Activated CD4-positive, alpha-beta memory T cell treated with anti-CD3 and anti-CD28 coated beads for 36 hours (primary cell): ENCODE data around the gene BMPR2. TPM values are rescaled to one million over a fixed set of nuclear protein-coding genes. Genes with fewer than 3 reads are reported as not detected.
A peak's percentile ranks its signal among the peaks of the same experiment; 100 is the strongest.
"Not testable (repeated sequence)": the region's sequence is repeated elsewhere in the genome, so short reads cannot be mapped to it uniquely, and the experiment has no call there.

Source experiments
- CTCF ChIA-PET: fragments of 350-600 bp; sonication (Branson Sonifier 250); formaldehyde crosslinking; loops from one replicate; lab custom pipeline; 2021; ENCODE audit warnings: antibody characterized with exemption, inconsistent platforms; lab: Charles Lee
- POLR2A ChIA-PET: fragments of 350-600 bp; sonication (Branson Sonifier 250); formaldehyde crosslinking; loops from one replicate; lab custom pipeline; 2021; ENCODE audit warnings: antibody characterized with exemption; lab: Charles Lee
- DNase-seq: peaks from one replicate; pipeline ENCODE4 v3.0.0-alpha.2; 2020
- H3K27ac Mint-ChIP-seq: one replicate; pipeline ENCODE4 v1.8.0; 2021; ENCODE audit warnings: mixed read lengths
- H3K27me3 Mint-ChIP-seq: one replicate; pipeline ENCODE4 v1.8.0; 2021; ENCODE audit warnings: mixed read lengths
- H3K36me3 Mint-ChIP-seq: one replicate; pipeline ENCODE4 v1.8.0; 2021; ENCODE audit warnings: mixed read lengths
- H3K4me1 Mint-ChIP-seq: one replicate; pipeline ENCODE4 v1.8.0; 2021; ENCODE audit warnings: low read depth, mixed read lengths
- H3K4me3 Mint-ChIP-seq: one replicate; pipeline ENCODE4 v1.8.0; 2021; ENCODE audit warnings: mild to moderate bottlenecking, mixed read lengths
- H3K9me3 Mint-ChIP-seq: one replicate; pipeline ENCODE4 v1.8.0; 2021; ENCODE audit warnings: mixed read lengths
- intact Hi-C: fragments of 100-400 bp; cut with micrococcal nuclease; formaldehyde crosslinking; loops from one replicate; pipeline ENCODE4 v1.15.1; 2023
- total RNA-seq, 2 experiments: library from RNA; stranded (reverse); gene quantifications; one replicate each; pipeline ENCODE4 v1.2.3, GENCODE V29; 2021

The BMPR2 gene
- total RNA-seq, 2 experiments from 2014 or later = 8.2 to 8.7 TPM

DNA sequence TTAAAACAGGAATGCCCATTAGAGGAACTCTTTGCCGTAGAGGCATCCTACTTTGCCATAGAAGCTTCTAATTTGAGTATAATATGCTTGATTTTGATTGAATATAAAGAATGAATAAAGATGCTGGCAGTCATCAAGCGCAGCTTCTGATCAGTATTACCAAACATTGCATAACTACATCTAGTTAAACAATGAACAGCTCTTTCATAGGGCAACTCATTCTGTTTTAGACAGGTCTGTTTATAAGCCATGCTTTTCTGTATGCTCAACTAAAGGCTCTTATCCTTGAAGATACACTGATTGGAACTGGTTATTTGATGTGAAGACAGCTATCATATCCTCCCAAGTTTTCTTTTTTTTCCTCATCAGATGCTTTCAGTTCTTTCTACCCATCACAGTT, 136.0 kb downstream of the BMPR2 start:
- Mint-ChIP-seq H3K27me3 (no peaks in the 10 kb centered on the region), H3K36me3 (no peaks in the 10 kb centered on the region), H3K4me3 (no peak overlapping the region), H3K4me1 (peaks cover 4% of the 10 kb centered on the region), H3K9me3 (no peaks in the 10 kb centered on the region), H3K27ac (no peak overlapping the region)
- intact Hi-C loops = no loop called here
- DNase-seq = no peak
- POLR2A ChIA-PET = no interaction called here
- CTCF ChIA-PET = no interaction called here

DNA sequence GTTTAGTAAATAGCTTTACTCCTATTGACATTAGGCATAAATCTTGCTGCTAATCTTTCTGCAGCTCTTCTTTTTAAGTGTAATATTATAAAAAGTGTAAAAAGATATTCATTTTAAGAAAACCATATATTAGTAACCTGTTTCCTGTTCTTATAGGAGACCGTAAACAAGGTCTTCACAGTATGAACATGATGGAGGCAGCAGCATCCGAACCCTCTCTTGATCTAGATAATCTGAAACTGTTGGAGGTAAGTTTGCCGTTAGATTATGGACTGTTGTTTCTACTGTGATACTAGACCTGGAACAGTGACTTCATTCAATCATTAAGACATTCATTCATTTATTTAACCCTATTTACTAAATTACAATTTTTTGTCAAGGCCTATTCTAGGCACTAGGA, 138.6 kb downstream of the BMPR2 start:
- H3K4me3 Mint-ChIP-seq = no peak overlapping the region
- peaks cover under 1% of the 10 kb centered on the region for H3K36me3 Mint-ChIP-seq
- CTCF ChIA-PET = no interaction called here
- DNase-seq = peak; percentile 16
- H3K27ac Mint-ChIP-seq = no peak overlapping the region
- peaks cover 4% of the 10 kb centered on the region for H3K4me1 Mint-ChIP-seq
- H3K27me3 Mint-ChIP-seq = no peaks in the 10 kb centered on the region
- POLR2A ChIA-PET = no interaction called here
- intact Hi-C loops = no loop called here
- H3K9me3 Mint-ChIP-seq = no peaks in the 10 kb centered on the region

- ChIA-PET CTCF (no interaction called here), POLR2A (no interaction called here)
- no peak for DNase-seq
- Mint-ChIP-seq H3K27me3 (no peaks in the 10 kb centered on the region), H3K9me3 (no peaks in the 10 kb centered on the region), H3K27ac (no peak overlapping the region), H3K4me1 (peaks cover 4% of the 10 kb centered on the region), H3K36me3 (peaks cover 8% of the 10 kb centered on the region), H3K4me3 (no peak overlapping the region)
- intact Hi-C loops = no loop called here
These were observed 143.3 kb downstream of the BMPR2 start for GRCh38 chr2:202519453-202519852.

- POLR2A ChIA-PET = interaction anchor here (0.6 kb wide), 1 partner anchor 1298 kb away, joined by 3 read pairs; no protein-coding TSS in a partner anchor
These were observed 145.3 kb downstream of the BMPR2 start for GRCh38 chr2:202521470-202521869.

DNA sequence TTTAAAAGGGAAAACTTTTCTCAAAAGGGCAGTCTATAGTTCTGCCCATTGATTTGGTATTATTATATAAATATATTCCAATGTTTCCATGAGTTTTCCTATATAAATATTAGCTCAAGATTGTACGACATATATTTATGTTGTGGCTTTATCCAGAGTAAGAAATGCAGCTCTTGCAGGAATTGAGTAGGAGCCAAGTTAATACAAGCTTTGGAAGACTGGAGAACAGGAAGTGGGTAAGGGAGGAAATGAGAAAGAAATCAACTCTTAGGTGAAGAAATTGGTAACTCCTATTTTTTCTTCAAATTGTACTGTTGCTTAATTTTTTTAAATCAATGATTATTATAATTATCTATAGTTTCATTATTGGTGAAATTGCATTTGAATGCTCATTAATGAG, 153.3 kb downstream of the BMPR2 start:
- no peak overlapping the region for H3K27ac Mint-ChIP-seq
- DNase-seq = no peak
- no peak overlapping the region for H3K4me3 Mint-ChIP-seq
- no peaks in the 10 kb centered on the region for H3K9me3 Mint-ChIP-seq
- ChIA-PET CTCF (no interaction called here), POLR2A (no interaction called here)
- H3K36me3 Mint-ChIP-seq = peaks cover 2% of the 10 kb centered on the region
- peaks cover 11% of the 10 kb centered on the region for H3K4me1 Mint-ChIP-seq
- intact Hi-C loops = no loop called here
- no peaks in the 10 kb centered on the region for H3K27me3 Mint-ChIP-seq

More at GRCh38 chr2:202521470-202521869, 145.3 kb downstream of the BMPR2 start:
- intact Hi-C loops = no loop called here
- CTCF ChIA-PET = no interaction called here
- no peaks in the 10 kb centered on the region for H3K9me3 Mint-ChIP-seq
- H3K4me3 Mint-ChIP-seq = no peak overlapping the region
- H3K36me3 Mint-ChIP-seq = peaks cover 8% of the 10 kb centered on the region
- no peak for DNase-seq
- H3K4me1 Mint-ChIP-seq = no peaks in the 10 kb centered on the region
- H3K27ac Mint-ChIP-seq = no peak overlapping the region
- no peaks in the 10 kb centered on the region for H3K27me3 Mint-ChIP-seq

- Mint-ChIP-seq H3K4me1 (peaks cover 11% of the 10 kb centered on the region), H3K27me3 (no peaks in the 10 kb centered on the region), H3K4me3 (no peak overlapping the region), H3K27ac (no peak overlapping the region), H3K36me3 (peaks cover 2% of the 10 kb centered on the region), H3K9me3 (no peaks in the 10 kb centered on the region)
- DNase-seq = no peak
- intact Hi-C loops = no loop called here
- ChIA-PET POLR2A (interaction anchor here (0.6 kb wide), 2 partner anchors 554 to 1056 kb away, joined by 3 to 4 read pairs; no protein-coding TSS in a partner anchor), CTCF (no interaction called here)
These were observed 153.9 kb downstream of the BMPR2 start for GRCh38 chr2:202530038-202530437.

- H3K9me3 Mint-ChIP-seq, CTCF ChIA-PET, DNase-seq, H3K4me3 Mint-ChIP-seq, H3K27ac Mint-ChIP-seq, H3K4me1 Mint-ChIP-seq, H3K36me3 Mint-ChIP-seq, H3K27me3 Mint-ChIP-seq, POLR2A ChIA-PET, intact Hi-C loops: not testable (repeated sequence)
These were observed 159.2 kb downstream of the BMPR2 start for GRCh38 chr2:202535290-202535689.

GRCh38 chr2:202541137-202541536, 165.0 kb downstream of the BMPR2 start:
- CTCF ChIA-PET = no interaction called here

GRCh38 chr2:202542142-202542541, 166.0 kb downstream of the BMPR2 start:
- Mint-ChIP-seq H3K4me1 (peaks cover 2% of the 10 kb centered on the region), H3K36me3 (no peaks in the 10 kb centered on the region), H3K27ac (no peak overlapping the region), H3K9me3 (no peaks in the 10 kb centered on the region), H3K27me3 (no peaks in the 10 kb centered on the region), H3K4me3 (no peak overlapping the region)
- CTCF ChIA-PET = no interaction called here
- intact Hi-C loops = no loop called here
- POLR2A ChIA-PET = no interaction called here
- no peak for DNase-seq

More at GRCh38 chr2:202541137-202541536, 165.0 kb downstream of the BMPR2 start:
- H3K27ac Mint-ChIP-seq = no peak overlapping the region
- no peaks in the 10 kb centered on the region for H3K36me3 Mint-ChIP-seq
- H3K9me3 Mint-ChIP-seq = no peaks in the 10 kb centered on the region
- no peaks in the 10 kb centered on the region for H3K27me3 Mint-ChIP-seq
- no peak for DNase-seq
- no peak overlapping the region for H3K4me3 Mint-ChIP-seq
- POLR2A ChIA-PET = no interaction called here
- intact Hi-C loops = no loop called here
- H3K4me1 Mint-ChIP-seq = peaks cover 2% of the 10 kb centered on the region

GRCh38 chr2:202545523-202545922, 169.4 kb downstream of the BMPR2 start:
- Mint-ChIP-seq H3K9me3 (no peaks in the 10 kb centered on the region), H3K4me3 (no peak overlapping the region), H3K27me3 (no peaks in the 10 kb centered on the region), H3K36me3 (no peaks in the 10 kb centered on the region), H3K27ac (no peak overlapping the region), H3K4me1 (peaks cover 2% of the 10 kb centered on the region)
- ChIA-PET CTCF (no interaction called here), POLR2A (no interaction called here)
- intact Hi-C loops = no loop called here
- DNase-seq = no peak

GRCh38 chr2:202545931-202546330, 169.8 kb downstream of the BMPR2 start:
- Mint-ChIP-seq H3K4me3 (no peak overlapping the region), H3K27ac (no peak overlapping the region), H3K9me3 (no peaks in the 10 kb centered on the region), H3K27me3 (no peaks in the 10 kb centered on the region), H3K36me3 (no peaks in the 10 kb centered on the region), H3K4me1 (peaks cover 2% of the 10 kb centered on the region)
- POLR2A ChIA-PET = no interaction called here
- intact Hi-C loops = no loop called here
- DNase-seq = no peak
- CTCF ChIA-PET = no interaction called here

DNA sequence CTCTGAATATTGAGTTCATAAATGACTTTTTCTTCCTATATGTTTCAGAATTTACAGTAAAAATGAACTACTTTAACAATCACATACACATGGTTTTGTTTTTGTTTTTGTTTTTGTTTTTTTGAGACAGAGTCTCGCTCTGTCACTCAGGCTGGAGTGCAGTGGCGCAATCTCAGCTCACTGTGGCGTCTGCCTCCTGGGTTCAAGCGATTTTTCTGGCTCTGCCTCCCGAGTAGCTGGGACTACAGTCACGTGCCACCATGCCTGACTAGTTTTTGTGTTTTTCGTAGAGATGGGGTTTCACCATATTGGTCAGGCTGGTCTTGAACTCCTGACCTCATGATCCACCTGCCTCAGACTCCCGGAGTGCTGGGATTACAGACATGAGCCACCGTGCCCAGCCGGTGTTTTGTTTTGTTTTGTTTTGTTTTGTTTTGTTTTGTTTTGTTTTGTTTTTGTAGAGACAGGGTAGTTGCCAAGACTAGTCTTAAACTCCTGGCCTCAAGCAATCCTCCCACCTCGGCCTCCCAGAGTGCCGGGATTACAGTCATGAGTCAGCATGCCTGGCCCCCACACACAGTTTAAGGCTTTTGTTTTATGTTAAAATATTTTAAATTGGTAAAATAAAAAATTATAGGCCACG, 170.5 kb downstream of the BMPR2 start:
- CTCF ChIA-PET = not testable (repeated sequence)

GRCh38 chr2:202548240-202548639, 172.1 kb downstream of the BMPR2 start:
- peaks cover 2% of the 10 kb centered on the region for H3K4me1 Mint-ChIP-seq
- H3K9me3 Mint-ChIP-seq = no peaks in the 10 kb centered on the region
- H3K36me3 Mint-ChIP-seq = no peaks in the 10 kb centered on the region
- DNase-seq = no peak
- no peak overlapping the region for H3K27ac Mint-ChIP-seq
- CTCF ChIA-PET = no interaction called here
- H3K4me3 Mint-ChIP-seq = no peak overlapping the region
- no peaks in the 10 kb centered on the region for H3K27me3 Mint-ChIP-seq
- intact Hi-C loops = no loop called here
- POLR2A ChIA-PET = interaction anchor here (0.7 kb wide), 1 partner anchor 416 kb away, joined by 4 read pairs; no protein-coding TSS in a partner anchor

More for the DNA sequence above, 170.5 kb downstream of the BMPR2 start:
- DNase-seq, POLR2A ChIA-PET, H3K9me3 Mint-ChIP-seq, H3K4me3 Mint-ChIP-seq, H3K27ac Mint-ChIP-seq, H3K27me3 Mint-ChIP-seq, H3K4me1 Mint-ChIP-seq, intact Hi-C loops, H3K36me3 Mint-ChIP-seq: not testable (repeated sequence)
